Measurements from ENCODE around the gene MT1HL1.
"Not testable (repeated sequence)": the region's sequence is repeated elsewhere in the genome, so short reads cannot be mapped to it uniquely, and the experiment has no call there.

MT1HL1 gene

GRCh38 chr1:236978740-236979139 lies 25.5 kb downstream of the MT1HL1 start:
- no peak for DNase-seq (ENCODE audit: low read depth)

DNA sequence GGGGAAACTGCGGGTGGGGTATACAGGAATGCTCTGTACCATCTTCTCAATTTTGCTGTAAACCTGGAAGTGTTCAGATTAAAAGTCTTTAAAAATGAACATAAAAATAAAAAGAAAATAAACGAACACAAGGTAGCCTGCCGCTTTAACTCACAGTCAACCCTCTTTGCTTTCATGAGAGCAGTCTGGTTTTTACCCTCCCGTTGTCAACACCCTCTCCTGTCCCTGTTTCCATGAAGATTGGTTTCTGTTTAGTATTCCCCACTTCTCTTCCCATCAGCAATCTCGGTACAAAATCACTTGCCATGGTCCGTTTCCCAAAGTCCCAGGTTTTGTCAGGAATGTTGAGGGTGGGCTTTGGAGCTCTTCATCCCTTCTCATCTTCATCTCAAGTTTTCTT lies 28.8 kb downstream of the MT1HL1 start:
- no peak for DNase-seq (ENCODE audit: low read depth)

DNA sequence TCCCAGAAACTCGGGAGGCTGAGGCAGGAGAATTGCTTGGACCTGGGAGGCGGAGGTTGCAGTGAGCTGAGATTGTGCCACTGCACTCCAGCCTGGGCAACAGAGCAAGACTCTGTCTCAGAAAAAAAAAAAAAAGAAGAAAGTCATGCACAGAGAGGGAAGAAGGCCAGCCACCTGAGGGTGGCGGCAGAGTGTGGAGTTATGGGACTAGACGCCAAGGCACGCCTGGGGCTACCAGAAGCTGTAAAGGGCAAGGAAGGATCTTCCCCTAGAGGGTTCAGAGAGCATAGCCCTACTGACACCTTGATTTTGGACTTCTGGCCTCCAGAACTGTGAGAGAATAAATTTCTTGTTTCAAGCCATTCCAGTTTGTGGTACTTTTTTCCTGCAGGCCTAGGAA lies 30.2 kb downstream of the MT1HL1 start:
- not testable (repeated sequence) for DNase-seq (ENCODE audit: low read depth)

DNA sequence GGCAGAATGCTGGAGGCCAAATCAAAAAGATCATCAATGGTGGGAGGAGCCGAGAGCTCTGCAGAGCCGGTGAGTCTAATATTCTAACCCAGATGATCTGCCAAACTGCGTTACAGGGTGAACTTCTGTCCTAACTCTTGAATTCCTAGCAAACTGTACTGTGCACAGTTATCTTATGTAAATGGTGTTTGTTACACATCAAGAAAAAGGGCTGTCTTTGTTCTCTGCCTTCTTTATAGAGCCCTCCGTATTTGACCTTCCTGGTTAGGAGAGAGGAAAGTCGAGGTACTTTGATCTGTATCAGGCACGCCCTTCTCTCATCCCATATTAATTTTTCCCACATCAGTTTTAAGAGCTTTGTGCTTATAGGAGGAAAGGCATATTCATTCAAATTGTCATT lies 37.6 kb downstream of the MT1HL1 start:
- no peak for DNase-seq (ENCODE audit: low read depth)

GRCh38 chr1:236963920-236964319 lies 40.3 kb downstream of the MT1HL1 start:
- DNase-seq (ENCODE audit: low read depth), result no peak

DNA sequence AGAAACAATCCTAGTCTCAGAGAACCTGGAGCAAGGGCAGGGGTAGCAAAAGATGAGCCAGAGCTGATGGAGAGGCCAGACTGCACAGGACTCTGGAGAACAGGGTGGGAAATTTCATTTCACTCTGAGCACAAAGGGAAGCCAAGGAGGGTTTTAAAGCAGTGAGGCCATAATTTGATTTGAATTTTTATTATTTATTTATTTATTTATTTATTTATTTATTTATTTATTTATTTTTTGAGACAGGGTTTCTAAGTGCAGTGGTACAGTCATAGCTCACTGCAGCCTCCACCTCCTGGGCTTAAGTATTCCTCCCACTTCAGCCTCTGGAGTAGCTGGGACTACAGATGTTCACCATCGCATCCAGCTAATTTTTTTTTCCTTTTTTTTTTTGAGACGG lies 45.1 kb downstream of the MT1HL1 start:
- no peak for DNase-seq (ENCODE audit: low read depth)

- no peak for DNase-seq (ENCODE audit: low read depth)
Observed at GRCh38 chr1:236957235-236957634, 47.0 kb downstream of the MT1HL1 start.
